Mesendoderm (in vitro differentiated cells): ENCODE results near the gene RAPGEF5. TPM values are rescaled to one million over a fixed set of nuclear protein-coding genes. Genes with fewer than 3 reads are reported as not detected.
"Not testable (repeated sequence)": the region's sequence is repeated elsewhere in the genome, so short reads cannot be mapped to it uniquely, and the experiment has no call there.

Source experiments
- DNase-seq: peaks from one replicate; pipeline ENCODE4 v3.0.0; 2013
- H2AK5ac ChIP-seq: 2 replicates; pipeline ENCODE4 v1.6.1; 2013; ENCODE audit warnings: low read length, inconsistent platforms
- H2BK120ac ChIP-seq: 2 replicates; pipeline ENCODE4 v1.6.1; 2013; ENCODE audit warnings: low read depth, mild to moderate bottlenecking, low read length, moderate library complexity, mixed read lengths
- H2BK15ac ChIP-seq: replicated peaks from 2 replicates; pipeline ENCODE4 v1.6.1; 2013; ENCODE audit warnings: low read depth, mild to moderate bottlenecking, moderate library complexity
- H2BK5ac ChIP-seq: 2 replicates; pipeline ENCODE4 v1.6.1; 2013; ENCODE audit warnings: low read length, inconsistent platforms
- H3K18ac ChIP-seq: 2 replicates; pipeline ENCODE4 v1.6.1; 2013; ENCODE audit warnings: mild to moderate bottlenecking, low read length, mixed read lengths
- H3K23ac ChIP-seq: one replicate; pipeline ENCODE4 v1.6.1; 2013; ENCODE audit warnings: low read length
- H3K27ac ChIP-seq: 2 replicates; pipeline ENCODE4 v1.5.1; 2013; ENCODE audit warnings: low read depth, mild to moderate bottlenecking, inconsistent platforms, low read length, moderate library complexity
- H3K27me3 ChIP-seq: 2 replicates; pipeline ENCODE4 v1.6.1; 2013; ENCODE audit warnings: low read length, control low read depth, mild to moderate bottlenecking, inconsistent platforms; ENCODE audit not compliant: insufficient read depth, poor library complexity
- H3K36me3 ChIP-seq: 2 replicates; pipeline ENCODE4 v1.6.1; 2013; ENCODE audit warnings: low read length, inconsistent platforms; ENCODE audit not compliant: control insufficient read depth, insufficient read depth
- H3K4ac ChIP-seq: one replicate; pipeline ENCODE4 v1.6.1; 2013; ENCODE audit warnings: low read depth, mild to moderate bottlenecking, low read length, moderate library complexity
- H3K4me1 ChIP-seq: 2 replicates; pipeline ENCODE4 v1.6.1; 2013; ENCODE audit warnings: low read depth, low read length, inconsistent platforms; ENCODE audit not compliant: control insufficient read depth
- H3K4me2 ChIP-seq: 2 replicates; pipeline ENCODE4 v1.6.1; 2013; ENCODE audit warnings: low read length
- H3K4me3 ChIP-seq: 2 replicates; pipeline ENCODE4 v1.5.1; 2013; ENCODE audit warnings: mild to moderate bottlenecking, low read length
- H3K56ac ChIP-seq: one replicate; pipeline ENCODE4 v1.6.1; 2013; ENCODE audit warnings: low read length
- H3K79me1 ChIP-seq: 2 replicates; pipeline ENCODE4 v1.6.1; 2013; ENCODE audit warnings: low read length, inconsistent platforms
- H3K79me2 ChIP-seq: 2 replicates; pipeline ENCODE4 v1.6.1; 2013; ENCODE audit warnings: mild to moderate bottlenecking, low read length; ENCODE audit not compliant: control insufficient read depth, insufficient read depth
- H3K9ac ChIP-seq: 2 replicates; pipeline ENCODE4 v1.6.1; 2013; ENCODE audit warnings: low read length, inconsistent platforms
- H4K5ac ChIP-seq: one replicate; pipeline ENCODE4 v1.6.1; 2013; ENCODE audit warnings: low read length
- H4K8ac ChIP-seq: one replicate; pipeline ENCODE4 v1.6.1; 2013; ENCODE audit warnings: low read depth, mild to moderate bottlenecking, control low read depth, low read length, moderate library complexity
- WGBS: extraction: QIAGEN DNeasy Blood & Tissue Kit; methylation state at CpG from one replicate; pipeline ENCODE4 v1.1.7; 2013; ENCODE audit warnings: low lambda C conversion rate, missing lambda C conversion rate; ENCODE audit not compliant: insufficient coverage; ENCODE audit errors: extremely low coverage; 5-methylcytosine and 5-hydroxymethylcytosine counted together
- small RNA-seq: library from polyadenylated mRNA; stranded (forward); fragments of <200 nt; extraction: miRNeasy Mini kit (QIAGEN cat#:217004); gene quantifications from one replicate; pipeline ENCODE3, GENCODE V24; 2013; ENCODE audit not compliant: insufficient read depth

Gene RAPGEF5

DNA sequence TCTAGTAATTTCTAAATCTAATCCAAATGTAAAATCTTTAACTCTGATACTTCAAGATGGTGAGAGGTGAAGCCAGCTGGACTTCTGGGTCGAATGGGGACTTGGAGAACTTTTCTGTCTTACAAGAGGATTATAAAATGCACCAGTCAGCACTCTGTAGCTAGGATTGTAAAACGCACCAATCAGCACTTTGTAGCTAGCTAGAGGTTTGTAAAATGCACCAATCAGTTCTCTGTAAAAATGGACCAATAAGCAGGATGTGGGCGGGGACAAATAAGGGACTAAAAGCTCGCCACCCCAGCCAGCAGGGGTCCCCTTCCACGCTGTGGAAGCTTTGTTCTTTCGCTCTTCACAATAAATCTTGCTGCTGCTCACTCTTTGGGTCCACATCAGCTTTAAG lies 278.1 kb downstream of the RAPGEF5 start:
- not testable (repeated sequence) for H3K9ac ChIP-seq, H4K5ac ChIP-seq, H2BK5ac ChIP-seq, H3K4me2 ChIP-seq, H3K4me1 ChIP-seq, H2BK15ac ChIP-seq, H3K79me2 ChIP-seq, H3K27me3 ChIP-seq, DNase-seq, H3K27ac ChIP-seq, H3K23ac ChIP-seq, H3K18ac ChIP-seq, H2BK120ac ChIP-seq, H3K56ac ChIP-seq, H3K36me3 ChIP-seq, H2AK5ac ChIP-seq, H3K4ac ChIP-seq, H3K4me3 ChIP-seq, H3K79me1 ChIP-seq, H4K8ac ChIP-seq
- WGBS, result no CpG with 5 or more reads among the region's 6 CpGs

DNA sequence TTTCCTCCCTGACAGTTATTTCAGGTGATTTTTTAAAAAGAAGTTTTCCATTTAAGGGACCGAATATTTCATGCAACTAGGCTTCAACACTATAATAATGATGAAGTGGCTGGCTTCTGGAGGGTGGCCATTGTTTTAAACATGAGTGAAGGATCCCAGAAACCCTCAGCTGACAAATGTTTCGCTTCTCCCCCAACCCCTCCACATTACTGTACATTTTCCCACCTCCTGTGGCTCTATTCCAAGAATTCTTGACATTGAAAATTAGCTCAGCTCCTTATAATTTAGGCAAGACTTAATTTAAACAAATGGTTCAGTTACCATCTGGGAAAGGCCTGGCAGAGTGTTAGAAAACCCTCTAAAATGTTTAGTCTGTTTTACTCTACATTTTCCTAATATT lies 281.4 kb downstream of the RAPGEF5 start:
- Histone ChIP-seq H4K5ac (no peak overlapping the region), H3K27me3 (no peaks in the 10 kb centered on the region), H2BK15ac (no peak overlapping the region), H3K4ac (no peak overlapping the region), H3K79me1 (no peaks in the 10 kb centered on the region), H3K4me2 (no peak overlapping the region), H3K4me3 (no peak overlapping the region), H3K23ac (no peak overlapping the region), H3K79me2 (no peaks in the 10 kb centered on the region), H4K8ac (no peak overlapping the region), H2BK5ac (no peak overlapping the region), H3K9ac (no peak overlapping the region), H3K4me1 (no peaks in the 10 kb centered on the region), H3K56ac (no peak overlapping the region), H3K36me3 (no peaks in the 10 kb centered on the region), H3K18ac (no peak overlapping the region), H3K27ac (no peak overlapping the region), H2AK5ac (no peak overlapping the region), H2BK120ac (no peak overlapping the region)
- no peak for DNase-seq
- no CpG with 5 or more reads among the region's 2 CpGs for WGBS

DNA sequence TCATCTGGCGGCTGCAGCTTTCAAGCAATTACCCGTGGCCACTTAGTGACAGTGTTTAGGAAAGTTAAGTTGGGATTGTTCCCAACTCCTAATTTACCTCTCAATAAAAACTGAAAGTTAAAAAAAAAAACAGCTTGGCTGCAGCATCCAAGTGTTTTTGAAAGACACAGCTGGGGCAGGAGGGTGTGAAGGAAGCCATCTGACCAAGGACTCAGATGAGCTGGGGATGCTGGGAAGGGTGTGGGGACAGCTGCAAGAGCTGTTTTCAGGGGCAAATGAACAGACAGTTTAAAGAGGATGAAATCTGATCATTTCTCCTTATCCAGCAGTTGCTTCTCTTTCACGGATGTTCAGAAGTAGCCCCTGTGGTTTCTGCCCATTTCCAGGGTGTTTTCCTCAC lies 282.1 kb downstream of the RAPGEF5 start:
- H4K8ac ChIP-seq, result no peak overlapping the region
- H3K4me3 ChIP-seq, result no peak overlapping the region
- DNase-seq, result no peak
- H3K27me3 ChIP-seq, result no peaks in the 10 kb centered on the region
- H2AK5ac ChIP-seq, result no peak overlapping the region
- no peak overlapping the region for H3K56ac ChIP-seq
- no peak overlapping the region for H3K9ac ChIP-seq
- no peaks in the 10 kb centered on the region for H3K79me2 ChIP-seq
- H3K23ac ChIP-seq, result no peak overlapping the region
- H3K4ac ChIP-seq, result no peak overlapping the region
- H2BK120ac ChIP-seq, result no peak overlapping the region
- no peak overlapping the region for H2BK5ac ChIP-seq
- WGBS, result no CpG with 5 or more reads among the region's 3 CpGs
- H4K5ac ChIP-seq, result no peak overlapping the region
- H3K18ac ChIP-seq, result no peak overlapping the region
- no peak overlapping the region for H3K27ac ChIP-seq
- H3K79me1 ChIP-seq, result no peaks in the 10 kb centered on the region
- H2BK15ac ChIP-seq, result no peak overlapping the region
- H3K36me3 ChIP-seq, result no peaks in the 10 kb centered on the region
- H3K4me2 ChIP-seq, result no peak overlapping the region
- no peaks in the 10 kb centered on the region for H3K4me1 ChIP-seq

Small RNA genes within 50 kb of the gene (small RNA-seq; reads per million reads assigned to genes)
- not detected for gene RNA5SP227
